ENCODE data around the gene HCN1.

The HCN1 gene

DNA sequence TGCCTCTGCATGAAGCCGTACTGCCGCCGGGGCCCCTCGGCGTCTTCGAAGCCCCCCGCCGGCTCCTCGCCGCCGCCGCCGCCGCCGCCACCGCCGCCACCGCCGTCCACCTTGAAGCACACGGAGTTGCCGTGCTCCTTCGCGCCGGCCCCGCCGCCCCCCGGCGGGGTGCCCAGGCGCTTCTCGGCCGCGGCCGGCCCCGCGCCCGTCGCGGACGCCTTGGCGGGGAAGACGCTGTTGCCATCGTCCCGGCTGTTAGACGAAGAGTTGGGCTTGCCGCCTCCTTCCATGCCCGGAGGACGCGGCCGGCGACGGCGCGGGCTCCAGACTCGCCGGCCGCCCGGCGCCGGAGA, 400 bp downstream of the HCN1 start:
- Histone ChIP-seq H3K9me3 (ENCODE audit: control insufficient read depth, insufficient read depth, low read depth, low read length) (no peaks in the 10 kb centered on the region), H3K27ac (ENCODE audit: extremely low read depth, low read depth, low read length) (no peak overlapping the region), H3K4me1 (ENCODE audit: control insufficient read depth, insufficient read depth, low read length) (no peaks in the 10 kb centered on the region), H3K36me3 (ENCODE audit: control insufficient read depth in 2 of 2, insufficient read depth in 1 of 2, low read length in 2 of 2) (no peaks in the 10 kb centered on the region), H3K4me3 (ENCODE audit: low read depth, low read length) (no peak overlapping the region)
- ChIA-PET CTCF (interaction anchor here (0.5 to 2.7 kb wide), 14 partner anchors 8 to 1301 kb away, joined by 3 to 10 read pairs (median 4); no protein-coding TSS in a partner anchor), POLR2A (no interaction called here)
- TF ChIP-seq ZNF654 (tag by site-specific recombination; IDR thresholded peaks at IDR 0.05; ENCODE audit: low read depth), result no peak
- no peak for TF ChIP-seq SP2 (tag by site-specific recombination; IDR thresholded peaks at IDR 0.05)
- no peak for TF ChIP-seq BCL11B (tag by site-specific recombination; IDR thresholded peaks at IDR 0.05; ENCODE audit: low read depth)
- no peak for TF ChIP-seq ZNF2 (tag by site-specific recombination; IDR thresholded peaks at IDR 0.05)
- no peak for TF ChIP-seq ZNF354C (tag by site-specific recombination; IDR thresholded peaks at IDR 0.05; ENCODE audit: borderline replicate concordance, low read depth)
- no peak for TF ChIP-seq ZFP41 (tag by site-specific recombination; IDR thresholded peaks at IDR 0.05; ENCODE audit: borderline replicate concordance)
- TF ChIP-seq, protein P1, sequence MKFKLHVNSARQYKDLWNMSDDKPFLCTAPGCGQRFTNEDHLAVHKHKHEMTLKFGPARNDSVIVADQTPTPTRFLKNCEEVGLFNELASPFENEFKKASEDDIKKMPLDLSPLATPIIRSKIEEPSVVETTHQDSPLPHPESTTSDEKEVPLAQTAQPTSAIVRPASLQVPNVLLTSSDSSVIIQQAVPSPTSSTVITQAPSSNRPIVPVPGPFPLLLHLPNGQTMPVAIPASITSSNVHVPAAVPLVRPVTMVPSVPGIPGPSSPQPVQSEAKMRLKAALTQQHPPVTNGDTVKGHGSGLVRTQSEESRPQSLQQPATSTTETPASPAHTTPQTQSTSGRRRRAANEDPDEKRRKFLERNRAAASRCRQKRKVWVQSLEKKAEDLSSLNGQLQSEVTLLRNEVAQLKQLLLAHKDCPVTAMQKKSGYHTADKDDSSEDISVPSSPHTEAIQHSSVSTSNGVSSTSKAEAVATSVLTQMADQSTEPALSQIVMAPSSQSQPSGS (tag by site-specific recombination; IDR thresholded peaks at IDR 0.05; ENCODE audit: low read depth), result no peak
- no peak for TF ChIP-seq ZNF341 (tag by site-specific recombination; IDR thresholded peaks at IDR 0.05; ENCODE audit: low read depth)
- no peak for TF ChIP-seq ZNF37A (tag by site-specific recombination; IDR thresholded peaks at IDR 0.05)
- TF ChIP-seq ZNF792 (tag by site-specific recombination; IDR thresholded peaks at IDR 0.05), result no peak
- TF ChIP-seq ZNF555 (tag by site-specific recombination; conservative IDR thresholded peaks at IDR 0.05), result no peak
- no peak for TF ChIP-seq ZNF214 (tag by site-specific recombination; IDR thresholded peaks at IDR 0.05; ENCODE audit: borderline replicate concordance)
- no peak for TF ChIP-seq ZXDB (tag by site-specific recombination; IDR thresholded peaks at IDR 0.05)
- no peak for TF ChIP-seq ZNF16 (tag by site-specific recombination; IDR thresholded peaks at IDR 0.05; ENCODE audit: low read depth)
- no peak for TF ChIP-seq FEZF1 (tag by site-specific recombination; IDR thresholded peaks at IDR 0.05)
- no peak for TF ChIP-seq GLI2 (tag by site-specific recombination; IDR thresholded peaks at IDR 0.05; ENCODE audit: borderline replicate concordance, low read depth)

DNA sequence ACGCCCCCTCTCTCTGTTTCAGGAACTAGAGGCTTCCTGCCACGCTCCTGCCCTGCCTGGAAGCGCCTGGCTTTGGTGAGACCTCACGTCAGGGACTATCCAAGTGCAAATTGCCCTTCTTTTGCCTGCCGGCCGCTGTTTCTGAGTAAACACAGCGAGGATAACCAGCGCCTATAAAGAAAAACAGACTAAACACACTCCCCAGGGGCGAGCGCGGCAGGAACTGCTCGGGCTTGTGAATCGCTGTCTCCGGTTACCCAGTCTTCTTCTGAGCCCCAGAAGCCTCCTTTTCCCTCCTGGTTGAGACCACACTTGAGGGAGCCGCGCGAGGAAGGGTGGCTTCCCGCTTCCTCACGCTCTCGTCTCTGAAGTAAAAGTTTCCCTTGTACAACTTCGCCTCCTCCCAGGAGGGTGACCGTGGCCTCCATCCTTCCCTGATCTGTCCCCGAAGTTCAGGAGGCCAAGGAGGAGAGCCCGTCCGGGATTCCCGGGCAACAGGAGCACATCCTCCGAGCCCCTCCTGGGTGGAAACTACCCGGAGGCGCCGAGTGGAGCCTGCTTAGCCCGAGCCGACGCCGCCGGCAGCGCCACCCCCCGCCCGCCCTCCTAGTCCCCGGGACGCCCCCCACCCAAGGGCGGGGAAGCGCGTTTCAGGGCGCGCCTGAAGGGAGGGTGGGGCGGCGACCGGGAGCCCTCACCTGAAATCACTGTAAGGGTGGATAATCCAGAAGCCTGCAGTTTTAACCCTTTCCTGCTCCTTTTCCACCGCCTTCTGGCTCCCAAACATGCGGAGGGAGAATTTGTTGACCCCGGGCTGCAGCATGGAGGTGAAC, 993 bp downstream of the HCN1 start:
- no peak overlapping the region for H3K4me3 ChIP-seq (ENCODE audit: low read depth, low read length)
- TF ChIP-seq, protein P2, sequence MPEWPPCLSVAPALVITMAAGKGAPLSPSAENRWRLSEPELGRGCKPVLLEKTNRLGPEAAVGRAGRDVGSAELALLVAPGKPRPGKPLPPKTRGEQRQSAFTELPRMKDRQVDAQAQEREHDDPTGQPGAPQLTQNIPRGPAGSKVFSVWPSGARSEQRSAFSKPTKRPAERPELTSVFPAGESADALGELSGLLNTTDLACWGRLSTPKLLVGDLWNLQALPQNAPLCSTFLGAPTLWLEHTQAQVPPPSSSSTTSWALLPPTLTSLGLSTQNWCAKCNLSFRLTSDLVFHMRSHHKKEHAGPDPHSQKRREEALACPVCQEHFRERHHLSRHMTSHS (tag by site-specific recombination; IDR thresholded peaks at IDR 0.05), result no peak
- TF ChIP-seq YY1 (tag by site-specific recombination; IDR thresholded peaks at IDR 0.05) (no peak), ZNF248 (tag by site-specific recombination; IDR thresholded peaks at IDR 0.05) (no peak), OVOL3 (tag by site-specific recombination; IDR thresholded peaks at IDR 0.05) (no peak), ZNF561 (tag by site-specific recombination; IDR thresholded peaks at IDR 0.05; ENCODE audit: borderline replicate concordance) (no peak), ZNF114 (tag by site-specific recombination; IDR thresholded peaks at IDR 0.05) (no peak), ZNF777 (tag by site-specific recombination; IDR thresholded peaks at IDR 0.05; ENCODE audit: borderline replicate concordance) (no peak)
- no peaks in the 10 kb centered on the region for H3K9me3 ChIP-seq (ENCODE audit: control insufficient read depth, insufficient read depth, low read depth, low read length)
- POLR2A ChIA-PET, result no interaction called here
- H3K4me1 ChIP-seq (ENCODE audit: control insufficient read depth, insufficient read depth, low read length), result no peaks in the 10 kb centered on the region
- no peak overlapping the region for H3K27ac ChIP-seq (ENCODE audit: extremely low read depth, low read depth, low read length)
- CTCF ChIA-PET, result no interaction called here
- no peaks in the 10 kb centered on the region for H3K36me3 ChIP-seq (ENCODE audit: control insufficient read depth in 2 of 2, insufficient read depth in 1 of 2, low read length in 2 of 2)
